ENCODE data around the gene AK5. TPM values are rescaled to one million over a fixed set of nuclear protein-coding genes. Genes with fewer than 3 reads are reported as not detected.
"Not testable (repeated sequence)": the region's sequence is repeated elsewhere in the genome, so short reads cannot be mapped to it uniquely, and the experiment has no call there.

Gene AK5
- total and polyA plus RNA-seq, 4 donors, result 0.06 to 3.0 (median 0.15) TPM; not detected in 1

GRCh38 chr1:77300566-77300965 is 18.7 kb downstream of the AK5 start:
- 95 to 100% methylated on average over 1 of the region's 1 CpG for WGBS, 2 donors
- H3K27ac ChIP-seq (ENCODE audit: low read depth in 1 of 2, low read length in 1 of 2), result no peak overlapping the region
- TF ChIP-seq CTCF (IDR thresholded peaks at IDR 0.05; ENCODE audit: control extremely low read depth, extremely low read depth), result no peak
- no peak for ATAC-seq (ENCODE audit: insufficient read depth, low FRiP score)
- no peak overlapping the region for H3K4me3 ChIP-seq
- DNase-seq, result no peak
- no peaks in the 10 kb centered on the region for H3K4me1 ChIP-seq (ENCODE audit: control insufficient read depth in 5 of 5, insufficient read depth in 5 of 5, low read length in 5 of 5)
- no peaks in the 10 kb centered on the region for H3K9me3 ChIP-seq (ENCODE audit: control insufficient read depth in 4 of 4, insufficient read depth in 3 of 4, low read length in 3 of 4)
- no peak overlapping the region for H3K9ac ChIP-seq (ENCODE audit: insufficient read depth in 1 of 2, low read length in 2 of 2)
- no peaks in the 10 kb centered on the region for H3K36me3 ChIP-seq (ENCODE audit: control insufficient read depth in 4 of 4, insufficient read depth in 4 of 4, low read length in 4 of 4)
- H3K27me3 ChIP-seq (ENCODE audit: control insufficient read depth in 3 of 3, insufficient read depth in 3 of 3, low read length in 2 of 3), result no peaks in the 10 kb centered on the region

- H3K27me3 ChIP-seq (ENCODE audit: control insufficient read depth in 3 of 3, insufficient read depth in 3 of 3, low read length in 2 of 3), result no peaks in the 10 kb centered on the region
- no peaks in the 10 kb centered on the region for H3K9me3 ChIP-seq (ENCODE audit: control insufficient read depth in 4 of 4, insufficient read depth in 3 of 4, low read length in 3 of 4)
- WGBS, 2 donors, result 62 to 67% methylated on average over 3 of the region's 3 CpGs
- H3K36me3 ChIP-seq (ENCODE audit: control insufficient read depth in 4 of 4, insufficient read depth in 4 of 4, low read length in 4 of 4), result no peaks in the 10 kb centered on the region
- no peak overlapping the region for H3K4me3 ChIP-seq
- H3K9ac ChIP-seq (ENCODE audit: insufficient read depth in 1 of 2, low read length in 2 of 2), result no peak overlapping the region
- DNase-seq (no peak), ATAC-seq (ENCODE audit: insufficient read depth, low FRiP score) (no peak)
- no peaks in the 10 kb centered on the region for H3K4me1 ChIP-seq (ENCODE audit: control insufficient read depth in 5 of 5, insufficient read depth in 5 of 5, low read length in 5 of 5)
- no peak overlapping the region for H3K27ac ChIP-seq (ENCODE audit: low read depth in 1 of 2, low read length in 1 of 2)
- no peak for TF ChIP-seq CTCF (IDR thresholded peaks at IDR 0.05; ENCODE audit: control extremely low read depth, extremely low read depth)
Observed at GRCh38 chr1:77303387-77303786, 21.6 kb downstream of the AK5 start.

- Histone ChIP-seq H3K27me3 (ENCODE audit: control insufficient read depth in 3 of 3, insufficient read depth in 3 of 3, low read length in 2 of 3) (no peaks in the 10 kb centered on the region), H3K4me3 (no peak overlapping the region), H3K27ac (ENCODE audit: low read depth in 1 of 2, low read length in 1 of 2) (no peak overlapping the region), H3K9me3 (ENCODE audit: control insufficient read depth in 4 of 4, insufficient read depth in 3 of 4, low read length in 3 of 4) (no peaks in the 10 kb centered on the region), H3K36me3 (ENCODE audit: control insufficient read depth in 4 of 4, insufficient read depth in 4 of 4, low read length in 4 of 4) (no peaks in the 10 kb centered on the region), H3K4me1 (ENCODE audit: control insufficient read depth in 5 of 5, insufficient read depth in 5 of 5, low read length in 5 of 5) (no peaks in the 10 kb centered on the region), H3K9ac (ENCODE audit: insufficient read depth in 1 of 2, low read length in 2 of 2) (no peak overlapping the region)
- DNase-seq (no peak), ATAC-seq (ENCODE audit: insufficient read depth, low FRiP score) (no peak)
- no peak for TF ChIP-seq CTCF (IDR thresholded peaks at IDR 0.05; ENCODE audit: control extremely low read depth, extremely low read depth)
- 35 to 46% methylated on average over 8 of the region's 8 CpGs for WGBS, 2 donors
Observed at GRCh38 chr1:77308889-77309621, 27.2 kb downstream of the AK5 start.

- no peak for TF ChIP-seq CTCF (IDR thresholded peaks at IDR 0.05; ENCODE audit: control extremely low read depth, extremely low read depth)
- no peak overlapping the region for H3K4me3 ChIP-seq
- H3K36me3 ChIP-seq (ENCODE audit: control insufficient read depth in 4 of 4, insufficient read depth in 4 of 4, low read length in 4 of 4), result no peaks in the 10 kb centered on the region
- no peaks in the 10 kb centered on the region for H3K27me3 ChIP-seq (ENCODE audit: control insufficient read depth in 3 of 3, insufficient read depth in 3 of 3, low read length in 2 of 3)
- H3K4me1 ChIP-seq (ENCODE audit: control insufficient read depth in 5 of 5, insufficient read depth in 5 of 5, low read length in 5 of 5), result no peaks in the 10 kb centered on the region
- DNase-seq, result no peak
- H3K27ac ChIP-seq (ENCODE audit: low read depth in 1 of 2, low read length in 1 of 2), result no peak overlapping the region
- no peak for ATAC-seq (ENCODE audit: insufficient read depth, low FRiP score)
- H3K9me3 ChIP-seq (ENCODE audit: control insufficient read depth in 4 of 4, insufficient read depth in 3 of 4, low read length in 3 of 4), result no peaks in the 10 kb centered on the region
- WGBS, 2 donors, result 62 to 63% methylated on average over 3 of the region's 3 CpGs
- H3K9ac ChIP-seq (ENCODE audit: insufficient read depth in 1 of 2, low read length in 2 of 2), result no peak overlapping the region
Observed at GRCh38 chr1:77310924-77311323, 29.1 kb downstream of the AK5 start.

GRCh38 chr1:77312364-77312763 is 30.5 kb downstream of the AK5 start:
- not testable (repeated sequence) for H3K27me3 ChIP-seq (ENCODE audit: control insufficient read depth in 3 of 3, insufficient read depth in 3 of 3, low read length in 2 of 3); H3K9me3 ChIP-seq (ENCODE audit: control insufficient read depth in 4 of 4, insufficient read depth in 3 of 4, low read length in 3 of 4); H3K4me1 ChIP-seq (ENCODE audit: control insufficient read depth in 5 of 5, insufficient read depth in 5 of 5, low read length in 5 of 5); H3K36me3 ChIP-seq (ENCODE audit: control insufficient read depth in 4 of 4, insufficient read depth in 4 of 4, low read length in 4 of 4); ATAC-seq (ENCODE audit: insufficient read depth, low FRiP score); H3K4me3 ChIP-seq; DNase-seq; H3K9ac ChIP-seq (ENCODE audit: insufficient read depth in 1 of 2, low read length in 2 of 2); H3K27ac ChIP-seq (ENCODE audit: low read depth in 1 of 2, low read length in 1 of 2)
- WGBS, 2 donors, result 56 to 60% methylated on average over 5 of the region's 5 CpGs

Measured in lung (tissue), 12 donors.